Transverse colon (tissue), 4 donors: ENCODE results near the gene RAPGEF3. TPM values are rescaled to one million over a fixed set of nuclear protein-coding genes. Genes with fewer than 3 reads are reported as not detected.

ENCODE experiments used
- DNase-seq: peaks from one replicate; pipeline ENCODE4 v3.0.0-alpha.2; 2019
- H3K27ac ChIP-seq, 4 donors: fragments of 200-600 bp; sonication (generic); 2 replicates each; pipeline ENCODE4 v1.5.1; 2016 to 2018; ENCODE audit warnings: inconsistent platforms in 4 of 4
- H3K27me3 ChIP-seq: fragments of 200-600 bp; sonication (generic); 2 replicates; pipeline ENCODE4 v1.5.1; 2017; ENCODE audit warnings: inconsistent platforms
- H3K36me3 ChIP-seq, 4 donors: fragments of 200-600 bp; sonication (generic); 2 replicates each; pipeline ENCODE4 v1.5.1; 2017 to 2019; ENCODE audit warnings: inconsistent platforms in 4 of 4
- H3K4me1 ChIP-seq, 4 donors: fragments of 200-600 bp; sonication (generic); 2 replicates each; pipeline ENCODE4 v1.5.1; 2017 to 2020; ENCODE audit warnings: inconsistent platforms in 4 of 4
- H3K4me3 ChIP-seq, 4 donors: fragments of 200-600 bp; sonication (generic); 1 replicate in 1 of 4; 2 replicates in 3 of 4; pipeline versions ENCODE4 v1.5.1 to v1.6.1; 2017 to 2019; ENCODE audit warnings: inconsistent platforms in 4 of 4
- H3K9me3 ChIP-seq, 2 donors: fragments of 200-600 bp; sonication (generic); 2 replicates each; pipeline ENCODE4 v1.5.1; 2017 to 2019; ENCODE audit warnings: inconsistent platforms in 2 of 2
- CTCF ChIP-seq, 5 experiments: fragments of 200-600 bp in 3 of 5; fragments of 450-650 bp in 2 of 5; sonication (generic) in 3 of 5; IDR thresholded peaks; 1 replicate in 2 of 5; 2 replicates in 3 of 5; pipeline ENCODE4 v1.5.1; 2016 to 2017; ENCODE audit warnings: antibody characterized with exemption in 5 of 5, inconsistent platforms in 3 of 5, mild to moderate bottlenecking in 2 of 5, moderate library complexity in 1 of 5
- EP300 ChIP-seq: sonication (generic); formaldehyde crosslinking; IDR thresholded peaks from one replicate; pipeline ENCODE4 v1.6.1; 2017; ENCODE audit warnings: antibody characterized with exemption, low read depth
- POLR2A ChIP-seq: fragments of 450-650 bp; IDR thresholded peaks from one replicate; pipeline ENCODE4 v1.6.1; 2016; ENCODE audit warnings: antibody characterized with exemption, mild to moderate bottlenecking, moderate library complexity
- POLR2AphosphoS5 ChIP-seq, 3 donors: sonication (generic); formaldehyde crosslinking; IDR thresholded peaks; one replicate each; pipeline ENCODE4 v1.6.1; 2016; ENCODE audit warnings: antibody characterized with exemption in 3 of 3
- WGBS, 2 donors: methylation state at CpG; one replicate each; pipeline ENCODE4 v1.1.5; 2018; ENCODE audit warnings: low coverage in 1 of 2; 5-methylcytosine and 5-hydroxymethylcytosine counted together
- in situ Hi-C, 4 donors: fragments of 200-750 bp; cut with MboI; loops; one replicate each; pipeline versions ENCODE4 v1.15.0 to v1.15.1; 2017; ENCODE audit warnings: low sequenced_read_pairs in 3 of 4, low pct_ligation_motif_present in 1 of 4, low pct_unique_long_range_greater_than_20kb in 1 of 4
- intact Hi-C: fragments of 100-400 bp; cut with DNase I; formaldehyde crosslinking; loops from one replicate; pipeline ENCODE4 v1.15.1; 2023; ENCODE audit warnings: low total_unique reads
- total RNA-seq, 4 donors: library from RNA; depleted of rRNA; stranded (reverse); fragments of >200 nt; gene quantifications; one replicate each; pipeline ENCODE4 v1.1.0, GENCODE V29; 2016

RAPGEF3 gene
- total RNA-seq, 4 donors from 2014 or later, result 8.1 to 51.7 (median 24.6) TPM

- WGBS, 2 donors, result 91% methylated on average over 12 of the region's 15 CpGs; no CpG with 5 or more reads in 1 of the 2 donors
- TF ChIP-seq EP300 (no peak), CTCF (IDR thresholded peaks at IDR 0.05) (no peak), POLR2A (no peak), POLR2AphosphoS5 (IDR thresholded peaks at IDR 0.05) (no peak)
- no peak overlapping the region for H3K27ac ChIP-seq
- no peaks in the 10 kb centered on the region for H3K27me3 ChIP-seq
- H3K4me3 ChIP-seq, result no peak overlapping the region
- no peaks in the 10 kb centered on the region for H3K4me1 ChIP-seq
- no peak for DNase-seq
- H3K36me3 ChIP-seq, result peaks cover 0 to 44% (median 18%) of the 10 kb centered on the region in 4 donors
- intact Hi-C loops, result no loop called here
- no peaks in the 10 kb centered on the region for H3K9me3 ChIP-seq
- in situ Hi-C loops, result no loop called here
These were observed 34.5 kb upstream of the RAPGEF3 start for GRCh38 chr12:47793015-47793681.

GRCh38 chr12:47791874-47792273 lies 33.2 kb upstream of the RAPGEF3 start:
- intact Hi-C loops, result no loop called here
- Histone ChIP-seq H3K27me3 (no peaks in the 10 kb centered on the region), H3K27ac (no peak overlapping the region), H3K4me1 (no peaks in the 10 kb centered on the region), H3K4me3 (no peak overlapping the region), H3K36me3 (peaks cover 0 to 43% (median 19%) of the 10 kb centered on the region in 4 donors), H3K9me3 (no peaks in the 10 kb centered on the region)
- no peak for TF ChIP-seq POLR2AphosphoS5 (IDR thresholded peaks at IDR 0.05)
- TF ChIP-seq POLR2A, result no peak
- TF ChIP-seq EP300, result no peak
- TF ChIP-seq CTCF (IDR thresholded peaks at IDR 0.05), result no peak
- DNase-seq, result no peak
- 93 to 94% methylated on average over 3 to 16 of the region's 16 CpGs for WGBS, 2 donors
- in situ Hi-C loops, result no loop called here

- 93 to 100% methylated on average over 1 to 14 of the region's 14 CpGs for WGBS, 2 donors
- in situ Hi-C loops, result no loop called here
- Histone ChIP-seq H3K27me3 (no peaks in the 10 kb centered on the region), H3K4me1 (no peaks in the 10 kb centered on the region), H3K36me3 (peaks cover 0 to 43% (median 18%) of the 10 kb centered on the region in 4 donors), H3K4me3 (no peak overlapping the region), H3K27ac (no peak overlapping the region), H3K9me3 (no peaks in the 10 kb centered on the region)
- DNase-seq, result no peak
- TF ChIP-seq EP300 (no peak), POLR2A (no peak), POLR2AphosphoS5 (IDR thresholded peaks at IDR 0.05) (no peak), CTCF (IDR thresholded peaks at IDR 0.05) (no peak)
- intact Hi-C loops, result no loop called here
These were observed 32.7 kb upstream of the RAPGEF3 start for GRCh38 chr12:47791351-47791746.

- in situ Hi-C loops, result no loop called here
- no peak for TF ChIP-seq POLR2A
- no peak for TF ChIP-seq EP300
- no peak for TF ChIP-seq POLR2AphosphoS5 (IDR thresholded peaks at IDR 0.05)
- no peak for TF ChIP-seq CTCF (IDR thresholded peaks at IDR 0.05)
- 93% methylated on average over 20 of the region's 20 CpGs; no CpG with 5 or more reads in 1 of the 2 donors for WGBS, 2 donors
- Histone ChIP-seq H3K4me3 (no peak overlapping the region), H3K36me3 (peaks cover 0 to 40% (median 16%) of the 10 kb centered on the region in 4 donors), H3K27me3 (no peaks in the 10 kb centered on the region), H3K27ac (no peak overlapping the region), H3K4me1 (no peaks in the 10 kb centered on the region), H3K9me3 (no peaks in the 10 kb centered on the region)
- no peak for DNase-seq
- intact Hi-C loops, result no loop called here
These were observed 32.1 kb upstream of the RAPGEF3 start for GRCh38 chr12:47790676-47791350.
